ENCODE results near the gene DYNC2LI1. TPM values are rescaled to one million over a fixed set of nuclear protein-coding genes. Genes with fewer than 3 reads are reported as not detected.

Gene DYNC2LI1
- total RNA-seq, 6 experiments from 2014 or later, result 8.4 to 12.3 (median 10.0) TPM

- TF ChIP-seq CTCF (IDR thresholded peaks at IDR 0.05), result no peak
- no peak overlapping the region for H3K27ac Mint-ChIP-seq
- H3K27me3 Mint-ChIP-seq (ENCODE audit: insufficient read depth), result peaks cover 48% of the 10 kb centered on the region
- DNase-seq, result no peak
- no peaks in the 10 kb centered on the region for H3K9me3 Mint-ChIP-seq
- no peaks in the 10 kb centered on the region for H3K4me1 Mint-ChIP-seq (ENCODE audit: low read depth)
- no peak overlapping the region for H3K4me3 Mint-ChIP-seq
- no peaks in the 10 kb centered on the region for H3K36me3 Mint-ChIP-seq (ENCODE audit: low read depth)
Measured at GRCh38 chr2:43824512-43824911, 50.7 kb downstream of the DYNC2LI1 start.

- Mint-ChIP-seq H3K36me3 (ENCODE audit: low read depth) (no peaks in the 10 kb centered on the region), H3K27ac (no peak overlapping the region), H3K27me3 (ENCODE audit: insufficient read depth) (peaks cover 47% of the 10 kb centered on the region), H3K4me3 (no peak overlapping the region), H3K4me1 (ENCODE audit: low read depth) (no peaks in the 10 kb centered on the region), H3K9me3 (no peaks in the 10 kb centered on the region)
- DNase-seq, result no peak
- TF ChIP-seq CTCF (IDR thresholded peaks at IDR 0.05), result no peak
Measured at GRCh38 chr2:43824951-43825493, 51.2 kb downstream of the DYNC2LI1 start.

GRCh38 chr2:43825841-43826240, 52.0 kb downstream of the DYNC2LI1 start:
- H3K27ac Mint-ChIP-seq, result no peak overlapping the region
- no peak for TF ChIP-seq CTCF (IDR thresholded peaks at IDR 0.05)
- H3K4me3 Mint-ChIP-seq, result no peak overlapping the region
- no peaks in the 10 kb centered on the region for H3K36me3 Mint-ChIP-seq (ENCODE audit: low read depth)
- H3K27me3 Mint-ChIP-seq (ENCODE audit: insufficient read depth), result peaks cover 47% of the 10 kb centered on the region
- H3K9me3 Mint-ChIP-seq, result no peaks in the 10 kb centered on the region
- no peak for DNase-seq
- H3K4me1 Mint-ChIP-seq (ENCODE audit: low read depth), result no peaks in the 10 kb centered on the region

- TF ChIP-seq CTCF (IDR thresholded peaks at IDR 0.05), result no peak
- no peak overlapping the region for H3K27ac Mint-ChIP-seq
- H3K36me3 Mint-ChIP-seq (ENCODE audit: low read depth), result no peaks in the 10 kb centered on the region
- no peak overlapping the region for H3K4me3 Mint-ChIP-seq
- H3K9me3 Mint-ChIP-seq, result no peaks in the 10 kb centered on the region
- no peak for DNase-seq
- no peaks in the 10 kb centered on the region; the same call in 1 of the 2 replicates for H3K4me1 Mint-ChIP-seq (ENCODE audit: low read depth)
- peaks cover 49% of the 10 kb centered on the region for H3K27me3 Mint-ChIP-seq (ENCODE audit: insufficient read depth)
Measured at GRCh38 chr2:43826305-43827250, 52.7 kb downstream of the DYNC2LI1 start.

- H3K9me3 Mint-ChIP-seq, result no peaks in the 10 kb centered on the region
- no peak for TF ChIP-seq CTCF (IDR thresholded peaks at IDR 0.05)
- no peak for DNase-seq
- H3K4me3 Mint-ChIP-seq, result no peak overlapping the region
- H3K27ac Mint-ChIP-seq, result no peak overlapping the region
- peaks cover 31% of the 10 kb centered on the region for H3K27me3 Mint-ChIP-seq (ENCODE audit: insufficient read depth)
- H3K36me3 Mint-ChIP-seq (ENCODE audit: low read depth), result no peaks in the 10 kb centered on the region
- no peaks in the 10 kb centered on the region; the same call in 1 of the 2 replicates for H3K4me1 Mint-ChIP-seq (ENCODE audit: low read depth)
Measured at GRCh38 chr2:43831543-43832294, 57.9 kb downstream of the DYNC2LI1 start.

All from HFFc6 (cell line).